Lower leg skin (tissue), 3 donors: Measurements from ENCODE around the gene FAM124A.

Source experiments
- CTCF ChIP-seq, 3 donors: fragments of 450-650 bp; IDR thresholded peaks; one replicate each; pipeline ENCODE4 v1.5.1; 2016; ENCODE audit warnings: antibody characterized with exemption in 3 of 3, mild to moderate bottlenecking in 3 of 3, moderate library complexity in 2 of 3
- POLR2A ChIP-seq, 2 donors: fragments of 450-650 bp; IDR thresholded peaks; one replicate each; pipeline ENCODE4 v1.6.1; 2016 to 2017; ENCODE audit warnings: antibody characterized with exemption in 2 of 2, mild to moderate bottlenecking in 1 of 2, moderate library complexity in 1 of 2

GRCh38 chr13:51227404-51227803, 5.2 kb downstream of the FAM124A start:
- TF ChIP-seq CTCF (IDR thresholded peaks at IDR 0.05): no peak
- TF ChIP-seq POLR2A (IDR thresholded peaks at IDR 0.05): no peak
